ENCODE measurements around the gene AOPEP.

Gene AOPEP

GRCh38 chr9:94975480-94975879 lies 249.0 kb downstream of the AOPEP start:
- DNase-seq: no peak

GRCh38 chr9:94976077-94976476 lies 249.6 kb downstream of the AOPEP start:
- DNase-seq: no peak

- DNase-seq: no peak
These were observed 250.9 kb downstream of the AOPEP start for GRCh38 chr9:94977416-94977815.

- DNase-seq: no peak
These were observed 253.5 kb downstream of the AOPEP start for GRCh38 chr9:94979904-94980507.

- no peak for DNase-seq
These were observed 254.6 kb downstream of the AOPEP start for GRCh38 chr9:94980947-94981722.

- DNase-seq: no peak
These were observed 255.2 kb downstream of the AOPEP start for GRCh38 chr9:94981723-94982090.

GRCh38 chr9:94982211-94982610 lies 255.7 kb downstream of the AOPEP start:
- no peak for DNase-seq

- DNase-seq: no peak
These were observed 257.1 kb downstream of the AOPEP start for GRCh38 chr9:94983552-94983951.

GRCh38 chr9:94984891-94985476 lies 258.5 kb downstream of the AOPEP start:
- no peak for DNase-seq

- DNase-seq: no peak
These were observed 259.1 kb downstream of the AOPEP start for GRCh38 chr9:94985649-94986048.

- no peak for DNase-seq
These were observed 261.2 kb downstream of the AOPEP start for GRCh38 chr9:94987731-94988130.

GRCh38 chr9:94990897-94991561 lies 264.5 kb downstream of the AOPEP start:
- DNase-seq: no peak

- DNase-seq: no peak
These were observed 265.7 kb downstream of the AOPEP start for GRCh38 chr9:94991961-94992907.

GRCh38 chr9:94993160-94993820 lies 266.8 kb downstream of the AOPEP start:
- no peak for DNase-seq

GRCh38 chr9:94993821-94994165 lies 267.3 kb downstream of the AOPEP start:
- no peak for DNase-seq

- DNase-seq: no peak
These were observed 268.7 kb downstream of the AOPEP start for GRCh38 chr9:94995048-94995693.

GRCh38 chr9:94996641-94997040 lies 270.1 kb downstream of the AOPEP start:
- DNase-seq: no peak

- no peak for DNase-seq
These were observed 271.2 kb downstream of the AOPEP start for GRCh38 chr9:94997727-94998126.

GRCh38 chr9:94999832-95000231 lies 273.3 kb downstream of the AOPEP start:
- no peak for DNase-seq

GRCh38 chr9:95000821-95001220 lies 274.3 kb downstream of the AOPEP start:
- no peak for DNase-seq

- no peak for DNase-seq
These were observed 275.2 kb downstream of the AOPEP start for GRCh38 chr9:95001720-95002119.
